ENCODE data around the gene AGAP2. TPM values are rescaled to one million over a fixed set of nuclear protein-coding genes. Genes with fewer than 3 reads are reported as not detected.

Gene AGAP2
- total RNA-seq, 4 donors from 2014 or later = 0.49 to 2.8 (median 2.0) TPM

DNA sequence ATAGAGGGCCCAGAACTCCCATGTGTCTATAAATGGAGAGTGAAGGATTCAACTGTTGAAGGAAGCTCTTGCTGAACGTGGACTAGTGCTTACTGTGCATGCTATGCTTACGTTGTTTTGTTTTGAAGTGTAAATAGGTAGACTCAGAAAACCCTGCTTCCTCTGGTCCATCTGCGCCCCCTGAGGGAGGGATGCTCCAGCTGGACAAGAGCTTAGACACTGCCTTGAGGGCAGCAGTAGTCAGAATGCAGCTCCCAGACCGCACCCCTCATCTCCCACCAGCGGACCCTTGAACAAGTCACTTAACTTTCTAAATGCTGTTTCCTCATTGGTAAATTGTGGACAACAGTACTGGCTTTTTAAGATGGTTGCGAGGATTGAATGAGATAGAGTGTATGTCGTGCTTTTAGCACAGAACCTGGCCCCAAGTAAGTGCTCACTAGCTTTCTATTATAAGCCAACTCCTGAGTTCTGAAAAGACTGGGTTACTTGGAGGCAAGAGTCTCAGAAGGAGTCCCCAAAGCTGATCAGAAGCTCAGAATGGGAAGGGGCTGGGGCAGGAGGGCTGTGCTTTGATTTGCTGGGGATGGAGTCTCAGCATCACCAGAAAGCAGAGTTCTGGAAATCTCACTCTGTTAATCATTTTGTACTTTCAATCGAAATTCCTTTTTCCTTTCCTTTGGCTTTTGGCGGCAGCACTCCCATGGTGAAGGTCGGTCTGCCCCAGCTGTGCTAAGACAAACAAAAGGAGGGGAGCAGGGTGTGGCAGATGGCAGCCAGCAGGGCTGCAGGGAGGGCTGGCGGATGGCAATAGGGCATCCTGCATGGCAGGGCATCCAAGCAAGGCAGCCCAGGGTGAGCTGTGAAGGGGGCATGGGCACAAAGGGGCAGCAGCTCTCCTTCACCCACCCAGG lies 15.6 kb downstream of the AGAP2 start:
- TF ChIP-seq, protein P1, sequence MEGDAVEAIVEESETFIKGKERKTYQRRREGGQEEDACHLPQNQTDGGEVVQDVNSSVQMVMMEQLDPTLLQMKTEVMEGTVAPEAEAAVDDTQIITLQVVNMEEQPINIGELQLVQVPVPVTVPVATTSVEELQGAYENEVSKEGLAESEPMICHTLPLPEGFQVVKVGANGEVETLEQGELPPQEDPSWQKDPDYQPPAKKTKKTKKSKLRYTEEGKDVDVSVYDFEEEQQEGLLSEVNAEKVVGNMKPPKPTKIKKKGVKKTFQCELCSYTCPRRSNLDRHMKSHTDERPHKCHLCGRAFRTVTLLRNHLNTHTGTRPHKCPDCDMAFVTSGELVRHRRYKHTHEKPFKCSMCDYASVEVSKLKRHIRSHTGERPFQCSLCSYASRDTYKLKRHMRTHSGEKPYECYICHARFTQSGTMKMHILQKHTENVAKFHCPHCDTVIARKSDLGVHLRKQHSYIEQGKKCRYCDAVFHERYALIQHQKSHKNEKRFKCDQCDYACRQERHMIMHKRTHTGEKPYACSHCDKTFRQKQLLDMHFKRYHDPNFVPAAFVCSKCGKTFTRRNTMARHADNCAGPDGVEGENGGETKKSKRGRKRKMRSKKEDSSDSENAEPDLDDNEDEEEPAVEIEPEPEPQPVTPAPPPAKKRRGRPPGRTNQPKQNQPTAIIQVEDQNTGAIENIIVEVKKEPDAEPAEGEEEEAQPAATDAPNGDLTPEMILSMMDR (IDR thresholded peaks at IDR 0.05; ENCODE audit: low read depth) = no peak

DNA sequence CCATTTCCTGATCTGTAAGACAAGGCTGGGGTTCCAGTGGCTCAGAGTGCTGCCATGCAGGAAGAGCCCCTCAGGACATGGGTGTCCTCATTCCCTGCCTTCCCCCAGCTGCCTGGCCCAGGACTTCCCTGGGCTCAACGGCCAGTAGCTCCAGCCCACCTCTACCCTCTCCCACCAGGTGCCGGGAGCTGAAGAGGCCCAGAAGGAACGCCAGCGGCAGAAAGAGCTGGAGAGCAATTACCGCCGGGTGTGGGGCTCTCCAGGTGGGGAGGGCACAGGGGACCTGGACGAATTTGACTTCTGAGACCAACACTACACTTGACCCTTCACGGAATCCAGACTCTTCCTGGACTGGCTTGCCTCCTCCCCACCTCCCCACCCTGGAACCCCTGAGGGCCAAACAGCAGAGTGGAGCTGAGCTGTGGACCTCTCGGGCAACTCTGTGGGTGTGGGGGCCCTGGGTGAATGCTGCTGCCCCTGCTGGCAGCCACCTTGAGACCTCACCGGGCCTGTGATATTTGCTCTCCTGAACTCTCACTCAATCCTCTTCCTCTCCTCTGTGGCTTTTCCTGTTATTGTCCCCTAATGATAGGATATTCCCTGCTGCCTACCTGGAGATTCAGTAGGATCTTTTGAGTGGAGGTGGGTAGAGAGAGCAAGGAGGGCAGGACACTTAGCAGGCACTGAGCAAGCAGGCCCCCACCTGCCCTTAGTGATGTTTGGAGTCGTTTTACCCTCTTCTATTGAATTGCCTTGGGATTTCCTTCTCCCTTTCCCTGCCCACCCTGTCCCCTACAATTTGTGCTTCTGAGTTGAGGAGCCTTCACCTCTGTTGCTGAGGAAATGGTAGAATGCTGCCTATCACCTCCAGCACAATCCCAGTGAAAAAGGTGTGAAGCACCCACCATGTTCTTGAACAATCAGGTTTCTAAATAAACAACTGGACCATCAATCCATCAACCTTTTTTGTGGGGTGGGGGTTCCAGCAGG lies 17.6 kb downstream of the AGAP2 start:
- TF ChIP-seq, protein P1 (IDR thresholded peaks at IDR 0.05; ENCODE audit: low read depth) = no peak

DNA sequence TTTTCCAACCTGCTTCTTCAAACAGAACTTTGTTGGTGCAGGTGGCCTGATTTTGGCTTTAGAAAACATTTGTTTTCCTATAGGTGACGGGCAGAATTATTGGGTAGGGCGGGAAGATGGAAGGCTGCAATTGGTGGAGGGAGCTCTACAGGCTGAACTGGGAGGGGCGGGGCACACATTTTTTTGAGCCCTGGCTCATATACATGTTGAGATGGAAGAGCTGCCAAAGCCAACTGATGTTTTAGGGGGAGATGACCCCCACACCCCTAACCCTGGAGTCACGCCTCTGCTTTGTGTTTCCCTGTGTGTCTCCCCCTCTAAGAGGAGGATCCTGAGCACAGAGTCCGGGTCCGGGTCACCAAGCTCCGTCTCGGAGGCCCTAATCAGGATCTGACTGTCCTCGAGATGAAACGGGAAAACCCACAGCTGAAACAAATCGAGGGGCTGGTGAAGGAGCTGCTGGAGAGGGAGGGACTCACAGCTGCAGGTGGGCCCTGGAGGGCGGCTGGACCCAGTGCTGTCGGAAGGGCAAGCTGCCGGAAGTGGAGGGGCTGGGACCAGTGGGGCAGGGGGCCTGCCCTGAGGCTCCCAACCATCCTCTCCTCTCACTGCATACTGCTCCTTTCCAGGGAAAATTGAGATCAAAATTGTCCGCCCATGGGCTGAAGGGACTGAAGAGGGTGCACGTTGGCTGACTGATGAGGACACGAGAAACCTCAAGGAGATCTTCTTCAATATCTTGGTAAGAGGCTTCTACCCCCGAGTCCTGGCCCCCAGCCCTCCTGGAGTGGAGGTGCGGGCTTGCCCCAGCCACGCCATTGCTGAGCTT lies 18.6 kb downstream of the AGAP2 start:
- TF ChIP-seq, protein P1 (IDR thresholded peaks at IDR 0.05; ENCODE audit: low read depth) = no peak

DNA sequence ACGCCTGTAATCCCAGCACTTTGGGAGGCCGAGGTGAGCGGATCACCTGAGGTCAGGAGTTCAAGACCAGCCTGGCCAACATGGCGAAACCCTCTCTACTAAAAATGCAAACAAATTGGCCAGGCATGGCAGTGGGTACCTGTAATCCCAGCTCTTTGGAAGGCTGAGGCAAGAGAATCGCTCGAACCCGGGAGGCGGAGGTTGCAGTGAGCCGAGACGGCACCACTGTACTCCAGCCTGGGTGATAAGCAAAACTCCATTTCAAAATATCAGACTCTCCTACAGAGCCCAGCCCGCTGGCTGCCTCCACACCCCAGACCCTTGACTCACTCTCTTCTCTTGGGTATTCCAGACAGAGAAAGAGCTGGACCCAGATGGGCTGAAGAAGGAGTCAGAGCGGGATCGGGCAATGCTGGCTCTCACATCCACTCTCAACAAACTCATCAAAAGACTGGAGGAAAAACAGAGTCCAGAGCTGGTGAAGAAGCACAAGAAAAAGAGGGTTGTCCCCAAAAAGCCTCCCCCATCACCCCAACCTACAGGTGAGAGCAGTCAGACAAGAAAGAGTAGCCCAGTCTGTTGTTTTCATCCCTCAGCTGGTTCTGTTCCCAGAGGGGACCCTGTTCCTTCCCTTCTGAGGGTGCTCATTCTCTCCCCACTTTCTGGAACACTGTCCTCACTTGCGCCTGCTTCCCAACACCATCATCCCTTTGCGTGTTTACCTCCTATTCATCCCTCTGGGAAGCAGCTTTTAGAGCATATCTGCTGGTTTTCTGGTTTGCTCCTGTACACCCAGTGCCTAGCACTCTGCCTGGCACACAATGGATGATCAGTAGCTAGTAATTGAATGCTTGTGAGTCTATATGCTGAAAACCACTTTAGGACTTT lies 19.7 kb downstream of the AGAP2 start:
- TF ChIP-seq, protein P1 (IDR thresholded peaks at IDR 0.05; ENCODE audit: low read depth) = no peak

DNA sequence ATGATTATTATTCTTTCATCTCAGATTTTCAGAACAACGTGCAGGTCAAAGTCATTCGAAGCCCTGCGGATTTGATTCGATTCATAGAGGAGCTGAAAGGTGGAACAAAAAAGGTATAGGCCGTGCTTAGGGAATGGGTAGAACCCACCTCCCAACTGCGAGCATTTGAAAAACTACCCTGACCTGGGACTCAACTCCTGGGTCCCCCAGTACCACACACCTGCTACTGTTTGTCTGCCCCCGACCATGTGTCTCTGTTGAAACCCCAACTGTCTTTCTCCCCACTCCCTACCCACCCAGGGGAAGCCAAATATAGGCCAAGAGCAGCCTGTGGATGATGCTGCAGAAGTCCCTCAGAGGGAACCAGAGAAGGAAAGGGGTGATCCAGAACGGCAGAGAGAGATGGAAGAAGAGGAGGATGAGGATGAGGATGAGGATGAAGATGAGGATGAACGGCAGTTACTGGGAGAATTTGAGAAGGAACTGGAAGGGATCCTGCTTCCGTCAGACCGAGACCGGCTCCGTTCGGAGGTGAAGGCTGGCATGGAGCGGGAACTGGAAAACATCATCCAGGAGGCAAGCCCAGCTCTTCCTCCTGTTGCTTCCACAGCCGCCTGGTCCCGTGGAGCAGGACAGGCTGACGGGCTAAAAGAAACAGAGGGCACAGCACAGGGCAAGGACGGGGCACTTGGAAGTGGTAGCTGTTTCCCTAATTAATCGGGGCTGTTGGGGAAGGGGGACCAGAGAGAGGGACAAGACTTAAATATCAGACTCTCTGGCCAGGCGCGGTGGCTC lies 20.5 kb downstream of the AGAP2 start:
- TF ChIP-seq, protein P1 (IDR thresholded peaks at IDR 0.05; ENCODE audit: low read depth) = no peak
